Fibroblast of the aortic adventitia (primary cell): ENCODE data around the gene TRAPPC8. TPM values are rescaled to one million over a fixed set of nuclear protein-coding genes. Genes with fewer than 3 reads are reported as not detected.
"Not testable (repeated sequence)": the region's sequence is repeated elsewhere in the genome, so short reads cannot be mapped to it uniquely, and the experiment has no call there.

Experiments
- DNase-seq: peaks from one replicate; pipeline ENCODE4 v3.0.0-alpha.2; 2010; ENCODE audit warnings: low read depth
- H3K4me3 ChIP-seq: 2 replicates; pipeline ENCODE4 v1.5.1; 2011; ENCODE audit warnings: low read depth, mild to moderate bottlenecking, control low read depth, low read length, moderate library complexity
- CTCF ChIP-seq: IDR thresholded peaks from 2 replicates; pipeline ENCODE4 v1.5.1; 2011; ENCODE audit warnings: mild to moderate bottlenecking, low read length, control low read depth, inconsistent platforms; ENCODE audit not compliant: insufficient read depth
- total RNA-seq: library from RNA; depleted of rRNA; stranded (reverse); fragments of >200 nt; gene quantifications from 2 replicates; pipeline ENCODE4 v1.2.3, GENCODE V29; 2012; ENCODE audit warnings: low replicate concordance

Gene TRAPPC8
- total RNA-seq, 1 donor: 48.5 TPM

GRCh38 chr18:31814132-31814531 lies 128.8 kb downstream of the TRAPPC8 start:
- DNase-seq: no peak
- H3K4me3 ChIP-seq: no peak overlapping the region
- no peak for TF ChIP-seq CTCF

DNA sequence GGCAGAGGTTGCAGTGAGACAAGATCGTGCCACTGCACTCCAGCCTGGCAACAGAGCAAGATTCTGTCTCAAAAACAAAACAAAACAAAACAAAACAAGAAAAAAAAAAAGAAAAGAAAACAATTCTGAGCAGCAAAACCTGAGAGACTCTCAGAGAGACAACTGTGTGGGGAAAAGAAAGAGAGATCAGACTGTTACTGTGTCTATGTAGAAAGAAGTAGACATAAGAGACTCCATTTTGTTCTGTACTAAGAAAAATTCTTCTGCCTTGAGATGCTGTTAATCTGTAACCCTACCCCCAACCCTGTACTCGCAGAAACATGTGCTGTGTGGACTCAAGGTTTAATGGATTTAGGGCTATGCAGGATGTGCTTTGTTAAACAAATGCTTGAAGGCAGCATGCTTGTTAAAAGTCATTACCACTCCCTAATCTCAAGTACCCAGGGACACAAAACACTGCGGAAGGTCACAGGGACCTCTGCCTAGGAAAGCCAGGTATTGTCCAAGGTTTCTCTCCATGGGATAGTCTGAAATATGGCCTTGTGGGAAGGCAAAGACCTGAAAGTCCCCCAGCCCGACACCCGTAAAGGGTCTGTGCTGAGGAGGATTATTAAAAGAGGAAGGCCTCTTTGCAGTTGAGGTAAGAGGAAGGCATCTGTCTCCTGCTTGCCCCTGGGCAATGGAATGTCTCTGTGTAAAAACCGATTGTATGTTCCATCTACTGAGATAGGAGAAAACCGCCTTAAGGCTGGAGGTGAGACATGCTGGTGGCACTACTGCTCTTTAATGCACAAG lies 132.4 kb downstream of the TRAPPC8 start:
- DNase-seq, H3K4me3 ChIP-seq: not testable (repeated sequence)

- not testable (repeated sequence) for DNase-seq, H3K4me3 ChIP-seq
Measured at GRCh38 chr18:31809049-31809448, 133.9 kb downstream of the TRAPPC8 start.

GRCh38 chr18:31801078-31801477 lies 141.8 kb downstream of the TRAPPC8 start:
- no peak for DNase-seq
- no peak overlapping the region for H3K4me3 ChIP-seq
- no peak for TF ChIP-seq CTCF

DNA sequence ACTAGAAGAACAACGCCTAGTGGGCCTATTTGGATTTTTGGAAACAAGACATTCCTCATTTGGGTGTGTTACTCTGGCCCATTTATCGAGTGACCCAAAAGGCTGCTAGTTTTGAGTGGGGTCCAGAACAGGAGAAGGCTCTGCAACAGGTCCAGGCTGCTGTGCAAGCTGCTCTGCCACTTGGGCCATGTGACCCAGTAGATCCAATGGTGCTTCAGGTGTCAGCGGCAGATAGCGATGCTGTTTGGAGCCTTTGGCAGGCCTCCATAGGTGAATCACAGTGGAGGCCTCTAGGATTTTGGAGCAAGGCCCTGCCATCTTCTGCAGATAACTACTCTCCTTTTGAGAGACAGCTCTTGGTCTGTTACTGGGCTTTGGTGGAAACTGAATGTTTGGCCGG lies 143.7 kb downstream of the TRAPPC8 start:
- not testable (repeated sequence) for H3K4me3 ChIP-seq, DNase-seq

DNA sequence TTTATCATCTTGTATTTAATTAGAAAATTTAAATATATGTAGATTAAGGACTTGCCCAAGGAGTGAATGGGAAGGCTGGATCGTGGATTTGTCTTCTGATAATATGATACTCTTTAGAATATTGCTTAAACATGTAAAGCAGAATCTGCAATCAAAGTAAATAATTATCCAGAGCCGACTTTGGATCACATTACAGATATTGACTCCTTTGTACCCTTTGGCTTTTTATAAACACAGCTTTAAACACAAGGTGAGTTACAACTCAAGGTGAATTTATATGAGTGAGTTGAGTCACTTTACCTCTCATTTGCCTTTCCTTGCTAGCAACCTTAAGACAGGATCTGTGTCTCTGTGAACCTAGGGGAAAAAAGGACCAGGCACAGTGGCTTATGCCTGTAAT lies 144.5 kb downstream of the TRAPPC8 start:
- DNase-seq: no peak
- H3K4me3 ChIP-seq: no peak overlapping the region
- TF ChIP-seq CTCF: no peak

DNA sequence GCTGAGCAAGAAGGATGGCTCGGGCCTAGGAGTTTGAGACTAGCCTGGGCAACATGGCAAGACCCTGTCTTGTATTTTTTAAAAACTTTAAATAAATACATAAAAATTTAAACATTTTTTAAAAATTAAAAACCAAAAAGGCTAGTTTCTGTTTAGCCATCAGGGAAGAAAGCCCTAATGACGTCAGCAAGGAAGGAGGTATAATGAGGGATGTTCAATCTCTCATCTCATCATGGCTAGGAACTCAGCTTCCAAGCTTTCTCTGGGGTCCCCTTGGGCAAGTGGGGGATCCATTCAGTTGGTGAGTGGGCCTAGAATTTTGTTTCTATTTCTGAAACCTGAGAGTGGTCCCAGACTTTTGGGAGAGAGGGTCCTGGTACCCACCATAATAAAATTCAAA lies 147.2 kb downstream of the TRAPPC8 start:
- DNase-seq: no peak
- H3K4me3 ChIP-seq: no peak overlapping the region
- no peak for TF ChIP-seq CTCF

DNA sequence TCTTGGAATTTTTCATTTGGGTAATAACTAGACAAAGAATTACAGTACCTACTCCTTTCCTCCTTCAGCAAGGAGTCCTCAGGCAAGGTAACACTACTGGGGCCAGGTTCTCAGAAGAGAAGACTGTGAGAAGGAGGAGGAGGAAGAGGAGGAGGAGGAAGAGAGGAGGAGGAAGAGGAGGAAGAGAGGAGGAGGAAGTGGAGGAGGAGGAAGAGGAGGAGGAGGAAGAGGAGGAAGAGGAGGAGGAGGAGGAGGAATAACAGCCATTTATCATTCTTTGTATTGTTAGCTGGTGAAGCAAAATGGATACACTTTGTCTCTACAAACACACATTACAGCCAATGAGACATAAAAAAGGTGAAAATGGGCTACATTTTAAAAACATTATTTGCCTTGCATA lies 149.4 kb downstream of the TRAPPC8 start:
- no peak for DNase-seq
- TF ChIP-seq CTCF: no peak
- no peak overlapping the region for H3K4me3 ChIP-seq
